Gastroesophageal sphincter (tissue), 4 donors: ENCODE data around the gene SLC35A5. TPM values are rescaled to one million over a fixed set of nuclear protein-coding genes. Genes with fewer than 3 reads are reported as not detected.

Source experiments
- ATAC-seq: fragments of 150-250 bp; one replicate; pipeline ENCODE4 v1.9.1; 2016; ENCODE audit warnings: mild to moderate bottlenecking, moderate library complexity
- H3K27ac ChIP-seq, 4 donors: fragments of 200-600 bp; sonication (generic) in 3 of 4; 1 replicate in 3 of 4; 2 replicates in 1 of 4; pipeline ENCODE4 v1.5.1; 2016 to 2019
- H3K27me3 ChIP-seq: fragments of 200-600 bp; sonication (generic); one replicate; pipeline ENCODE4 v1.5.1; 2019
- H3K36me3 ChIP-seq, 2 donors: fragments of 200-600 bp; sonication (generic); one replicate each; pipeline ENCODE4 v1.5.1; 2019; ENCODE audit warnings: control low read depth in 1 of 2
- H3K4me1 ChIP-seq, 3 donors: fragments of 200-600 bp; sonication (generic); 1 replicate in 2 of 3; 2 replicates in 1 of 3; pipeline ENCODE4 v1.5.1; 2016 to 2019; ENCODE audit warnings: control low read depth in 2 of 3
- H3K4me3 ChIP-seq, 2 donors: fragments of 200-600 bp; sonication (generic); one replicate each; pipeline ENCODE4 v1.5.1; 2019; ENCODE audit warnings: mild to moderate bottlenecking in 1 of 2, moderate library complexity in 1 of 2
- H3K9me3 ChIP-seq, 3 donors: fragments of 200-600 bp; sonication (generic); one replicate each; pipeline ENCODE4 v1.5.1; 2017 to 2019; ENCODE audit warnings: control low read depth in 2 of 3
- EP300 ChIP-seq: sonication (generic); formaldehyde crosslinking; IDR thresholded peaks from one replicate; pipeline ENCODE4 v1.6.1; 2017; ENCODE audit warnings: antibody characterized with exemption, mild to moderate bottlenecking
- POLR2A ChIP-seq, 2 donors: fragments of 450-650 bp; IDR thresholded peaks; one replicate each; pipeline ENCODE4 v1.6.1; 2017; ENCODE audit warnings: antibody characterized with exemption in 2 of 2, mild to moderate bottlenecking in 2 of 2, moderate library complexity in 1 of 2
- POLR2AphosphoS5 ChIP-seq: sonication (generic); formaldehyde crosslinking; IDR thresholded peaks from one replicate; pipeline ENCODE4 v1.6.1; 2017; ENCODE audit warnings: antibody characterized with exemption
- WGBS, 2 donors: methylation state at CpG; one replicate each; pipeline ENCODE4 v1.1.5; 2018; ENCODE audit warnings: low coverage in 1 of 2; 5-methylcytosine and 5-hydroxymethylcytosine counted together
- total RNA-seq, 4 donors: library from RNA; depleted of rRNA; stranded (reverse); fragments of >200 nt; gene quantifications; one replicate each; pipeline ENCODE4 v1.1.0, GENCODE V29; 2016
- TF ChIP-seq, protein P1 (sequence below), 4 experiments: fragments of 200-600 bp in 2 of 4; fragments of 450-650 bp in 2 of 4; sonication (generic) in 1 of 4; IDR thresholded peaks; one replicate each; pipeline ENCODE4 v1.5.1; 2017 to 2019; ENCODE audit warnings: antibody characterized with exemption in 4 of 4, mild to moderate bottlenecking in 2 of 4, moderate library complexity in 2 of 4

SLC35A5 gene
- total RNA-seq, 4 donors from 2014 or later: 20.7 to 29.7 (median 25.4) TPM

DNA sequence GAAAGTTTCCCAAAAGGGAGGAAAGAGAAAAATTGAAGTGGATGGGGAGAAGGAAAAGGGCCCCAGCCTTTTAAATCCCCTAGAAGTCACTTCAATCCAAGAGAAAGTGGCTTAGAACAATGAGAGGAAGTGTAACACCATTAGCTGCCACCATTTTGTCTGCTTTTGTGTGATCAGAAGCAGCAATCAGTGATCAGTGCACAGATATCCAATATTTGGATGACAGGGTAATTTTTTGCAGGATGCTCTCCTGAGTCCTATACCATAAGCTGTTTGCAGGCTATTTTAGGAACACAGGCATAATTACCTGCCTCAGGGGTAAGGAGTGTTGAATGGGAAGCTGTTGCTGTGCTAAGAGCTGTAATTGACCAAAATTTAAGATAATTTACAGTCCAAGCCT lies 31.4 kb downstream of the SLC35A5 start:
- no peaks in the 10 kb centered on the region for H3K9me3 ChIP-seq
- no peaks in the 10 kb centered on the region for H3K27me3 ChIP-seq
- peaks cover 0 to 45% of the 10 kb centered on the region in 2 donors for H3K36me3 ChIP-seq
- H3K27ac ChIP-seq: no peak overlapping the region
- H3K4me3 ChIP-seq: no peak overlapping the region
- no peak for TF ChIP-seq POLR2AphosphoS5
- TF ChIP-seq, protein P1, sequence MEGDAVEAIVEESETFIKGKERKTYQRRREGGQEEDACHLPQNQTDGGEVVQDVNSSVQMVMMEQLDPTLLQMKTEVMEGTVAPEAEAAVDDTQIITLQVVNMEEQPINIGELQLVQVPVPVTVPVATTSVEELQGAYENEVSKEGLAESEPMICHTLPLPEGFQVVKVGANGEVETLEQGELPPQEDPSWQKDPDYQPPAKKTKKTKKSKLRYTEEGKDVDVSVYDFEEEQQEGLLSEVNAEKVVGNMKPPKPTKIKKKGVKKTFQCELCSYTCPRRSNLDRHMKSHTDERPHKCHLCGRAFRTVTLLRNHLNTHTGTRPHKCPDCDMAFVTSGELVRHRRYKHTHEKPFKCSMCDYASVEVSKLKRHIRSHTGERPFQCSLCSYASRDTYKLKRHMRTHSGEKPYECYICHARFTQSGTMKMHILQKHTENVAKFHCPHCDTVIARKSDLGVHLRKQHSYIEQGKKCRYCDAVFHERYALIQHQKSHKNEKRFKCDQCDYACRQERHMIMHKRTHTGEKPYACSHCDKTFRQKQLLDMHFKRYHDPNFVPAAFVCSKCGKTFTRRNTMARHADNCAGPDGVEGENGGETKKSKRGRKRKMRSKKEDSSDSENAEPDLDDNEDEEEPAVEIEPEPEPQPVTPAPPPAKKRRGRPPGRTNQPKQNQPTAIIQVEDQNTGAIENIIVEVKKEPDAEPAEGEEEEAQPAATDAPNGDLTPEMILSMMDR (IDR thresholded peaks at IDR 0.05): no peak
- no peak for TF ChIP-seq EP300
- no peak for TF ChIP-seq POLR2A (IDR thresholded peaks at IDR 0.05)
- no peaks in the 10 kb centered on the region for H3K4me1 ChIP-seq
- no peak for ATAC-seq

DNA sequence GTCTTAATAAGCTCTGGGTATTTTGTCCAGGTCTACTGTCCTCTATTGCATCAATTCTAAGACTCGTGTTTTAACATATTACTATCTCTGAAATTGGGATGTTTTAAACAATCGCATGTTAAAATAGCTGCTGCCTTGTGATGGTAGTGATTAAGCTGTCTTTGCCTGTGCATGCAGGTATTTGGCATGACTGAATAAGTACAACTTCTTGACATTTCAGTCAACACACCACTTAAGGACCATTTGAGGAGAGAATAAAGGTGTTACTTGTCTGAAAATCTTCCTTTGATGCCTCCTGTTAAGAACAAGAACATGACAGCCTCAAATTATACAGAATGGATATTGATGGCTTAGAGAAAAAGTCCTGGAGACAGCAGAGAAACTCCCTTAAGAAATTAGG lies 33.0 kb downstream of the SLC35A5 start:
- no peaks in the 10 kb centered on the region for H3K9me3 ChIP-seq
- no peaks in the 10 kb centered on the region for H3K4me1 ChIP-seq
- no peaks in the 10 kb centered on the region for H3K27me3 ChIP-seq
- WGBS, 2 donors: 62 to 83% methylated on average over 2 of the region's 2 CpGs
- ATAC-seq: no peak
- H3K4me3 ChIP-seq: no peak overlapping the region
- peaks cover 0 to 48% of the 10 kb centered on the region in 2 donors for H3K36me3 ChIP-seq
- H3K27ac ChIP-seq: no peak overlapping the region
- TF ChIP-seq POLR2A (IDR thresholded peaks at IDR 0.05): no peak
- TF ChIP-seq POLR2AphosphoS5: no peak
- TF ChIP-seq, protein P1 (IDR thresholded peaks at IDR 0.05): no peak
- TF ChIP-seq EP300: no peak

DNA sequence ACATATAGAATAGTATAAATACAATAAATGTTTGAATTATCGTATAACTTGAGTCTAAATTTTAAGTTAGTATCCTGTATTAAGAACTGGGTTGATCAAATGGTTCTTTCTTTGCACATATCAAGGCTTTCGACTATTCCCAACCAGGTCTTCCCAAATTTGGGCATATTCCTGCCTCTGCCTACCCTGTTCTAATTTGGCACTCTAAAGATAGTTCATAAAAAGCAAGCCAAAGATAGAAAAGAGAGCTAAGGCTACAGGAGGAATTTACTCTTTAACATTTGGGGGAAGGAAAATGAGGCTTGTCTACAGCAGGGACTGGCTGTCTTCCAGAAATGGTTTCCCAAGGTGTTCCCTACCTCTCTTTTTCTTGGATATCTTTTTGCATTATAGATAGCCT lies 36.1 kb downstream of the SLC35A5 start:
- Histone ChIP-seq H3K9me3 (no peaks in the 10 kb centered on the region), H3K36me3 (peaks cover 0 to 53% of the 10 kb centered on the region in 2 donors), H3K4me1 (no peaks in the 10 kb centered on the region), H3K4me3 (no peak overlapping the region), H3K27me3 (no peaks in the 10 kb centered on the region), H3K27ac (no peak overlapping the region)
- TF ChIP-seq EP300 (no peak), POLR2AphosphoS5 (no peak), POLR2A (IDR thresholded peaks at IDR 0.05) (no peak)
- TF ChIP-seq, protein P1 (IDR thresholded peaks at IDR 0.05): no peak
- ATAC-seq: no peak
- 93 to 95% methylated on average over 2 of the region's 2 CpGs for WGBS, 2 donors

DNA sequence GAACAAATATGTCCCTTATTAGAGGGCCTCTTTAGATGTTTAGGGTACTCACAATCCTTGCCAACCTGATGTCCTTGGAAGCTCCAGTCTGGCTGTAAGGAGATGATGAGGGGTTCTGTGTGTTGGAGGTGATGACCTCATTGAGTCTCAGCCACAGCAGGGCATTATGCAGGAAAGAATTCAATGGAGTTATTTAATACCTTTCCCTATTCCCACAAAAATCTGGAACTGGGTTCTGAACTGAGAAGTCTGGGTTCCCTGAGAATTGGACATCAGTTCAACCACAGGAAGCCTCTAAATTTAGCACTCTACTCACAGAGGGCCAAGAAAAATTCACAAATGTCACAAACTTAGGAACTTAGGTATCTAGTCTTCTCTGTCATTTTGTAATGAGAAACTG lies 36.9 kb downstream of the SLC35A5 start:
- Histone ChIP-seq H3K36me3 (peaks cover 0 to 51% of the 10 kb centered on the region in 2 donors), H3K4me3 (no peak overlapping the region), H3K27ac (no peak overlapping the region), H3K9me3 (no peaks in the 10 kb centered on the region), H3K27me3 (no peaks in the 10 kb centered on the region), H3K4me1 (no peaks in the 10 kb centered on the region)
- no peak for ATAC-seq
- TF ChIP-seq EP300 (no peak), POLR2A (IDR thresholded peaks at IDR 0.05) (no peak), POLR2AphosphoS5 (no peak)
- TF ChIP-seq, protein P1 (IDR thresholded peaks at IDR 0.05): no peak

DNA sequence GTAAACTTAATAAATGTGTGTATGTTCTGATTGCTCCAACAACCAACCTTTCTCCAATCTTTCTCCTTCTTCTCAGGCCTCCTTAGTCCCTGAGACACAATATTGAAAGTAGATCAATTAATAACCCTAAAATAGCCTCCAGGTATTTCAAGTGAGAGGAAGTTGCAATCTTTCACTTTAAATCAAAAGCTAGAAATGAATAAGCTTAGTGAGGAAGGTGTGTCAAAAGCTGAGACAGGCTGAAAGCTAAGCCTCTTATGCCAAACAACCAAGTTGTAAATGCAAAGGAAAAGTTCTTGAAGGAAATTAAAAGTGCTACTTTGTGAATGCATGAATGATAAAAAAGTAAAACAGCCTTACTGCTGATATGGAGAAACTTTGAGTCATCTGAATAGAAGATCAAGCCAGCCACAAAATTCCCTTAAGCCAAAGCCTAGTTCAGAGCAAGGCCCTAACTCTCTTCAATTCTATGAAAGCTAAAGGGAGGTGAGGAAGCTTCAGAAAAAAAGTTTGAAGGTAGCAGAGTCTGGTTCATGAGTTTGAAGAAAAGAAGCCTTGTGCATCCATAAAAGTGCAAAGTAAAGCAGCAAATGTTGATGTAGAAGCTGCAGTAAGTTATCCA lies 40.5 kb downstream of the SLC35A5 start:
- H3K4me1 ChIP-seq: no peaks in the 10 kb centered on the region
- no peaks in the 10 kb centered on the region for H3K27me3 ChIP-seq
- ATAC-seq: no peak
- H3K27ac ChIP-seq: no peak overlapping the region
- H3K36me3 ChIP-seq: peaks cover 0 to 81% of the 10 kb centered on the region in 2 donors
- H3K4me3 ChIP-seq: no peak overlapping the region
- H3K9me3 ChIP-seq: no peaks in the 10 kb centered on the region
- TF ChIP-seq, protein P1 (IDR thresholded peaks at IDR 0.05): no peak
- TF ChIP-seq POLR2A (IDR thresholded peaks at IDR 0.05) (no peak), EP300 (no peak), POLR2AphosphoS5 (no peak)
